Activated T-cell treated with anti-CD3 and anti-CD28 coated beads, Interleukin-2, amount 50 U/mL, for 72 hours (primary cell): ENCODE results near the gene GRHL1. TPM values are rescaled to one million over a fixed set of nuclear protein-coding genes. Genes with fewer than 3 reads are reported as not detected.

Experiments
- ATAC-seq, 2 donors: fragments of 150-1000 bp; cut with Tn5 transposase; replicated peaks in 1 of 2; 2 replicates each; pipeline ENCODE4 v1.10.0; 2021; ENCODE audit warnings: moderate library complexity in 2 of 2, mild to moderate bottlenecking in 1 of 2
- DNase-seq, 2 donors: peaks; one replicate each; pipeline ENCODE4 v3.0.0; 2021 to 2022; ENCODE audit warnings: mixed read lengths in 1 of 2
- H3K27ac Mint-ChIP-seq: one replicate; pipeline ENCODE4 v1.8.0; 2022; ENCODE audit warnings: mild to moderate bottlenecking, moderate library complexity, mixed read lengths
- H3K27me3 Mint-ChIP-seq: one replicate; pipeline ENCODE4 v1.8.0; 2022; ENCODE audit warnings: low read depth, mixed read lengths
- H3K36me3 Mint-ChIP-seq, 2 donors: one replicate each; pipeline ENCODE4 v1.8.0; 2022; ENCODE audit warnings: mixed read lengths in 2 of 2, mild to moderate bottlenecking in 1 of 2; ENCODE audit not compliant: insufficient read depth in 2 of 2
- H3K4me1 Mint-ChIP-seq: one replicate; pipeline ENCODE4 v1.8.0; 2022; ENCODE audit warnings: low read depth, mixed read lengths
- H3K4me3 Mint-ChIP-seq, 2 donors: one replicate each; pipeline ENCODE4 v1.8.0; 2022; ENCODE audit warnings: mild to moderate bottlenecking in 2 of 2, mixed read lengths in 2 of 2, moderate library complexity in 2 of 2
- H3K9me3 Mint-ChIP-seq, 2 donors: one replicate each; pipeline ENCODE4 v1.8.0; 2022; ENCODE audit warnings: mixed read lengths in 2 of 2
- total RNA-seq, 2 donors: library from RNA; stranded (reverse); gene quantifications; one replicate each; pipeline ENCODE4 v1.2.3, GENCODE V29; 2022

GRHL1 gene
- total RNA-seq, 2 donors from 2014 or later: 0.83 to 1.1 TPM

DNA sequence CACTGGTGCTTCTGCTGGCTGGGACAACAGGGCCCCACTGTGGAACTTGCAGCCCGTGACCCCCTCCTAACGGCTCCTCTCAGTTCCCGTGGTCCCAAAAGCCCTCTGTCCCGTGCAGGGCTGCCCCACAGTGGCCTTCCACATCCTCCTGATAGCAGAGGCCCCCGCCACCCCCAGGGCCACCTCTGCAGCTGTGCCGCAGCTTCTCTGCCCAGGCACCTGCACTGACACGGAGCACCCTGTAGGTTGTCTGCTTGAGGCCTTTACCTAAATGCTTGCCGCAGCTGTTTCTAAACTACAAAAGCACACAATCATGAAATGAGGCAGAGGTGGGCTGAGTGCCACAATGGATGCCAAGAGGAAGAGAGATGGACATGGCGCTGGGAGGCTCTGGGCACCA, 13.5 kb upstream of the GRHL1 start:
- H3K27me3 Mint-ChIP-seq: peaks cover 11% of the 10 kb centered on the region
- DNase-seq: no peak
- peak overlapping the region; percentile 9 for H3K27ac Mint-ChIP-seq
- no peaks in the 10 kb centered on the region for H3K9me3 Mint-ChIP-seq
- no peak for ATAC-seq
- H3K4me3 Mint-ChIP-seq: no peak overlapping the region
- H3K4me1 Mint-ChIP-seq: no peaks in the 10 kb centered on the region
- H3K36me3 Mint-ChIP-seq: peaks cover 0 to 4% of the 10 kb centered on the region in 2 donors

DNA sequence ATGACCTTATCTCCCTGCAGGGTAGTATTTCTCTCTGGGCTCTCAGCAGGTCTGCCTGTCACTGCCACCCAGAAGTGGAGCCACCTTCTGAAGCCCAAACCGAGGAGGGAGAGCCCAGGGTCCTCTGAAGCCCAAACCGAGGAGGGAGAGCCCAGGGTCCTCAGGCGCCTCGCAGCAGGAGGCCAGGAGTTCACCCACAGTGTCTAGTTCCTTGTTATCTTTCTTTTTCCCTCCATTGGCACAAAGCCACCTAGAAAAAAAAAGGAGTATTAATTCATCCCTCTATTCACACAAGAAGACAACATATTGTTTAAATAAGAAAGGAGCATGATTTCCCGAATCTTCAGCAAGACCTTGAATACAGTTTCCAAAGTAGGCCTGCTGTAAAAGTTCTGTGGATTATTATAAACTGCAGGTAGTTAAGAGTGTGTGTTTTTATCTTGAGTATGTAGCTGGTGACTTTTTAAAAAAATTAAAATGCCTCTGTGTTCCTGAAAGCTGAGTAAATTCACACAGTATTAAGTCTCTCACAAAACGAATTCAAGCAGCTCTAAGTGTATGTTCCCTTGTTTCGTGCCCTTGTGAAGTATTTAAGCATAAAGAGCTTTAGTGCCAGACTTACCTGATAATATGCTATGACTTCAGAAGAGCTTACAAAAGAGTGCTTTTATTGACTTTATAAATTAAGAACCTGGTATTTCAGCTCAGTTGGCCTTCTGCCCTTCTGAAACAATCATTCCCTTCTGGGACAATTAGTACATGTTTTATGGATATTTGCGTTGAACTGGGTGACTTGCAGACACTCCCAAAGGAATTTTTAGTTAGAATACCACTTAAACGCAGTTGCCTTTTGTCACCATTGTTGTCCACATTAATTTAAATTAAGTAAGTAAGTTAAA, 11.7 kb upstream of the GRHL1 start:
- no peak for ATAC-seq

DNA sequence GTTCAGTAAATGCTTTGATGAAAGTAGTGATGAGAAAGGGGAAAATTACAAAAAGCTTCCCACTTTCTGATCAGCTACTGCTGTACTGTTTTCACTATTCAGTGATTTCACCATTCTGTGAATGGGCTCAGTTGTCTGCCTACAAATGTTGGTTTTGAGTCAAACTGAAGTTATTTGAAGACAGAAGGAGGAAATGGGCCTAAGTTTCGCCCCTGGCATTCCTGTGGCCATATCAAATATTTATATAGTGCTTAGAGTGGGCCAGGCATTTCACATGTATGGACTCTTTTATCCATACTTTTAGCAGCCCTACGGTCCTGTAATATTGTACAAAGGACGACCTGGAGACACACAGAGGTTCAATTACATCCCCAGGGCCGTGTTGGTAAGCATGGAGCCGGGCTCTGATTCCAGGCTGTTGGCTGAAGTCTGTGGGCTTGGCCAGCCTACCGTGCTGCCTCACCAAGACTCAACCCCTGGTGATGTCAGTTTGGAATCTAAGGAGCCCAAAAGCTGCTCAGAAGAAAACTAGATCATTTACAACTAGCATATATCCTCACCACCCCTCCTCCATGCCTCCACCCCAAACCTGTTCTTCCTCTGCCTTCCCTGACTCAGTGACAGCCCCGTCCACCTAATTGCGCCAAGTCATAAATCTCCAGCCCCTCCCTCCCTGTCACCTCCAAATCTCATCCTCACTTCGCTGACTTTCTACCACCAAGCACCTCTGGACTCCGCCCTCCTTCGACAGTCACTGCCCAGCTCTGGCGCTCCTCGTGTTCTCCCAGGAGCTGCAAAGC, 10.1 kb upstream of the GRHL1 start:
- H3K27ac Mint-ChIP-seq: no peak overlapping the region
- ATAC-seq: peak in 1 of 2 donors; percentile 25
- no peak for DNase-seq

More for the DNA sequence above, 11.7 kb upstream of the GRHL1 start:
- no peaks in the 10 kb centered on the region for H3K36me3 Mint-ChIP-seq
- H3K9me3 Mint-ChIP-seq: no peaks in the 10 kb centered on the region
- H3K27me3 Mint-ChIP-seq: peaks cover 13% of the 10 kb centered on the region
- H3K4me3 Mint-ChIP-seq: no peak overlapping the region
- H3K4me1 Mint-ChIP-seq: no peaks in the 10 kb centered on the region
- H3K27ac Mint-ChIP-seq: no peak overlapping the region
- DNase-seq: no peak

DNA sequence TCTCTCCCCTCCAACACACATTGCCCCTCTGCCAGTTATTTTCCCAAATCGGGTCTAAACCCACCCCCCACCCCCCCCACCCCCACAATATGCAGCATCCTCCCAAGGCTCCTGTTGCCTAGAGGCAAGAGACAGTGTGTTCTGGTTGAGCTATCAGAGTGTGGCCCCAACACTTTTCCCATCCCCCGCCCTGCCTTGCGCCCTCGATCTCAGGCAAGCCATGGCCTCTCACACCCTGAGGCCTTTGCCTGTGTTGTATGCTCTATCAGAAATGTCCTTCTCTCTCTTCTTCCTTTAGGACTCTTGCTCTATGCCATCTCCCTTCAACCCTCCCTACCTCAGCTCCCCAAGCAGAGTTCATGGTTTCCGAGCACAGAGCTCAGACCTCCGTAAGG, 9.5 kb upstream of the GRHL1 start:
- Mint-ChIP-seq H3K9me3 (no peaks in the 10 kb centered on the region), H3K4me1 (no peaks in the 10 kb centered on the region), H3K27ac (no peak overlapping the region), H3K27me3 (peaks cover 31% of the 10 kb centered on the region), H3K36me3 (no peaks in the 10 kb centered on the region), H3K4me3 (no peak overlapping the region)
- DNase-seq: no peak
- ATAC-seq: no peak

More for the DNA sequence above, 10.1 kb upstream of the GRHL1 start:
- H3K9me3 Mint-ChIP-seq: no peaks in the 10 kb centered on the region
- H3K27me3 Mint-ChIP-seq: peaks cover 29% of the 10 kb centered on the region
- H3K4me3 Mint-ChIP-seq: no peak overlapping the region
- no peaks in the 10 kb centered on the region for H3K4me1 Mint-ChIP-seq
- no peaks in the 10 kb centered on the region for H3K36me3 Mint-ChIP-seq

DNA sequence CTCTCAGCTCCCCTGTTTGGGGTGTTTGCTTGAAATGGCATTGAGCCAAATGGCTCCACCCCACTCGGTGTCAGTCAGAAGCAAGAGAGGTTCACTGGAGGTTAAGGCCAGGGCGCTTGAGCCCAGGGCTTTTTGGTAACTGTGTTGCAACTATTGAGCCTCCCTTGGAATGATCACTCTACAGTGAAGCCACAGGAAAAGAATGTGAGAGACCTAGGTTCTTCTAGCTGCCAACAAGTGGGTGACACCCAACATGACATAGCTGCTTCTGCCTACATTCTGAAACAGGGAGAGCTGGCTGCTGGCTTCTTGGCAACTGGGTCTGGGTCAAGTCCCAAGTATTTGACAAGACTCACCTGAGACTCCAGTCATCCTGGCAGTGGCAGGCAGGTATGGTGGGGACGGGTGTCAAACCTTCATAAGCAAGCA, 7.1 kb upstream of the GRHL1 start:
- no peaks in the 10 kb centered on the region for H3K9me3 Mint-ChIP-seq
- peaks cover 43% of the 10 kb centered on the region for H3K27me3 Mint-ChIP-seq
- no peak overlapping the region for H3K4me3 Mint-ChIP-seq
- no peaks in the 10 kb centered on the region for H3K36me3 Mint-ChIP-seq
- DNase-seq (no peak), ATAC-seq (no peak)
- H3K4me1 Mint-ChIP-seq: no peaks in the 10 kb centered on the region
- no peak overlapping the region for H3K27ac Mint-ChIP-seq

DNA sequence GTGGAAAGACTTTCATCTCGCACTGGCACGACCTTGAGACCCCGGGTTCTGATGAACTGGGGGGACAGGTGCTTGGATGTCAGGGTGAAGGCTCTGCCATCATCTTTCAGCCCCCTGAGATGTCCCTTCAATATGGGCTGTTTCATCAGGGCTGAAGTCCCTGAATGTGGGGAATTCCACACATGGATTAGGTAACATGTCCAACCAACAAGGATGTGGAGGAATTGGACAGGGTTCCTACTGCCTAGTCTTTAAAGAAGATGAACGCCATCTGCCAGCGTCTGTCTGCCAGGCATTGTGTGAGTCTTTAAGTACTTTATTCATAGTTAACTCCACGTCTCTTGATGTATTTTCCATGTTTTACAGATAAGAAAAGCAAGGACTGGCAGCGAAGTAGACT, 5.9 kb upstream of the GRHL1 start:
- Mint-ChIP-seq H3K4me3 (no peak overlapping the region), H3K27me3 (peaks cover 54% of the 10 kb centered on the region)
- no peak for ATAC-seq

DNA sequence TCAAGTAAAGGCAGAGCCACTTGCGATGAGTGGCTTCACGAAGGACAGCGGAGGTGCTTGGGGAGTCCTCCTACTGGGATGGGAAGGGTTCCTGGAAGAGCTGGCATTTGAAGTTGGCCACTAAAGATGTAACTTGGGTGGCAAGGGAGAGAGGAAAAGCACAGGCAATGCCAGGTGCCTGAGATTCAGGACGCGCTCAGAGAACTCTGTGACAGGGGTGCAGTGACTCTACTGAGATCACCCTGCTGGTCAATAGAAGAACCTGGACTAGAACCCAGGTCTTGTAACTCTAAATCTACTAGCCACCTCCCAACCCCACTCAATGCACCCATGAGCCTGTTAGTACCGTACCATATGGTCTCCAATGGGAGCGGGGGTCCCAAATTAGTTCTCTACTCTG, 5.4 kb upstream of the GRHL1 start:
- Mint-ChIP-seq H3K36me3 (no peaks in the 10 kb centered on the region), H3K4me3 (no peak overlapping the region), H3K27me3 (peaks cover 56% of the 10 kb centered on the region), H3K27ac (no peak overlapping the region), H3K4me1 (no peaks in the 10 kb centered on the region), H3K9me3 (no peaks in the 10 kb centered on the region)
- DNase-seq (no peak), ATAC-seq (no peak)

More for the DNA sequence above, 5.9 kb upstream of the GRHL1 start:
- Mint-ChIP-seq H3K4me1 (no peaks in the 10 kb centered on the region), H3K36me3 (no peaks in the 10 kb centered on the region), H3K27ac (no peak overlapping the region), H3K9me3 (no peaks in the 10 kb centered on the region)
- DNase-seq: no peak

DNA sequence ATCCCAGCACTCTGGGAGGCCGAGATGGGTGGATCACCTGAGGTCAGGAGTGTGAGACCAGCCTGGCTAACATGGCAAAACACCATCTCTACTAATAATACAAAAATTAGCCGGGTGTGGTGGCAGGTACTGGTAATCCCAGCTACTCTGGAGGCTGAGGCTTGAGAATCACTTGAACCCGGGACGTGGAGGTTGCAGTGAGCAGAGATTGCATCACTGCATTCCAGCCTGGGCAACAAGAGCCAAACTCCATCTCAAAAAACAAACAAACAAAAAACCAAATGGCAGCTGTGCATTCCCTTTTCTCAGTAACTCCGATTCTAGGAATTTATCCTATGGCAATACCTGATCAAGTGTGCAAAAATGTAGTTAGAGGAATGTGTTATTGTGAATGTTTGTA, 4.7 kb upstream of the GRHL1 start:
- Mint-ChIP-seq H3K4me1 (no peaks in the 10 kb centered on the region), H3K36me3 (no peaks in the 10 kb centered on the region), H3K9me3 (no peaks in the 10 kb centered on the region), H3K27me3 (peaks cover 56% of the 10 kb centered on the region), H3K4me3 (no peak overlapping the region), H3K27ac (no peak overlapping the region)
- ATAC-seq: no peak
- DNase-seq: no peak

DNA sequence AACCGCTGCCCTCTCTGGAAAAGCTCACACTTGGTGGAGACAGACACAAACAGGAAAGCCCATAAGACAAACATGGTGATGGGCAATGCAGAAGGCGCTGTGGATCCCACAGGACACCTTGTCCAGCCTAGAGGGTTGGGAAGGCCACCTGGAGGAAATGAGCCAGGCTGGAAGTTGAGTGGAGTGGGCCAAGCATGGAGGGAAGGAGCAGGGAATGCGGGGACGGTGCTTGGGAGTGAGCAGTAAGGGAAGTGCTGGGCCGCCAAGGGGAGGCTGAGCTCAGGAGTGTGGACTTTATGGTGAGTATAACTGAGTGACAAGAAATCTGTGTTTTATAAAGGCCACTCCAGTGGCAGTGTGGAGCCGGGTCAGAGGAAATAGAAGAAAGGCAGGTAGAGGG, 2.8 kb upstream of the GRHL1 start:
- DNase-seq: no peak
- no peak for ATAC-seq
- no peaks in the 10 kb centered on the region for H3K9me3 Mint-ChIP-seq
- H3K27ac Mint-ChIP-seq: no peak overlapping the region
- peaks cover 6% of the 10 kb centered on the region for H3K4me1 Mint-ChIP-seq
- H3K4me3 Mint-ChIP-seq: no peak overlapping the region
- no peaks in the 10 kb centered on the region for H3K36me3 Mint-ChIP-seq
- H3K27me3 Mint-ChIP-seq: peaks cover 61% of the 10 kb centered on the region

DNA sequence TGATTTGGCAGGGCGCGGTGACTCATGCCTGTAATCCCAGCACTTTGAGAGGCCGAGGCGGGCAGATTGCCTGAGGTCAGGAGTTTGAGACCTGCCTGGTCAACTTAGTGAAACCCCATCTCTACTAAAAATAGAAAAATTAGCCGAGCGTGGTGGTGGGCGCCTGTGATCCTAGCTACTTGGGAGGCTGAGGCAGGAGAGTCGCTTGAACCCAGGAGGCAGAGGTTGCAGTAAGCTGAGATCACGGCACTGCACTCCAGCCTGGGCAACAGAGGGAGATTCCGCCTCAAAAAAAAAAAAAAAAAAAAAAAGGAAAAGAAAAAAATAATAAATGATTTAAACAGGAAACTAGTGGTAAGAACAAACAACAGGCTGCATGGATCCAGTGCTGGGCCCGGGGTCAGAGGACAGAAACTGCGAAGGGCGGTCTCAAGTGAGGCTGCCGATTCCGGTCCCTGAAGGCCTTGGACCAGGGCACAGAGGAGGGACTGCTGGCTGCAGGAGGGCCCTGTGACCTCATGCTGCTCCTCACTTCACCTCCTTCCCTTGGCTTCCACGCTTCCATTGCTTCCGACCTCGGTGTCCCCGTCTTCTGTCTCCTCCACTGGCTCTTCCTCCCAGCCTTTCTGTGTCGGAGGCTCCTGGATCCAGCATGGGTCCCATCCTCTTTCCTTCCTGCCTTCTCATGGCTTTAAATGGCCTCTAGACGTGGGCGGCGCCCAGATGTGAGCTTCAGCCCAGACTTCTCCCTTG, 2.1 kb upstream of the GRHL1 start:
- ATAC-seq (no peak), DNase-seq (no peak)
- Mint-ChIP-seq H3K27ac (no peak overlapping the region), H3K9me3 (no peaks in the 10 kb centered on the region), H3K27me3 (peaks cover 68% of the 10 kb centered on the region), H3K36me3 (no peaks in the 10 kb centered on the region), H3K4me3 (peak overlapping the region; percentile 6 to 90), H3K4me1 (peaks cover 6% of the 10 kb centered on the region)

DNA sequence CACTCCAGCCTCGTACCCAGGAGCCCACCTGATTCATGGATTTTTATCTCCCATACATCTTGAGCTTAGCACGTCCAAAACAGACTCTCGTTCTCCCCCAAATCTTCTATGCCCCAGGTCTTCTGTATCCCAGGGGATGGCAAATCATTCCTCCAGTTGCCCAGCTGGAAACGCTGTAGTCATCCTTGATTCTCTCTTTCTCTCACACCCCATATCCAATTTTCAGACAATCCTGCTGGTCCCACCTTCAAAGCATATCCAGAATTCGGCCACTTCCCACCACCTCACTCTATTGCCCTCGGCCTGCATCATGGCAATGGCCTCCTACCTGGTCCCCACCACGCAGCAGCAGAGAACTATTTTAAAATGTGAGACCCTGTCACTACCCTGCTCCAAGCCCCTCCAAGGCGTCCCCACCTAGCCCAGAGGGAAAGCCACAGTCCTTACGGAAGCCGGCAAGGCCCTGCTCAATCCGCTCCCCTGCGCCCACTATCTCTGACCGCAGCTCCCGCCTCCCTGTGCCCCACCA, 1.4 kb upstream of the GRHL1 start:
- DNase-seq: no peak
- no peak overlapping the region for H3K27ac Mint-ChIP-seq
- ATAC-seq: no peak
- H3K36me3 Mint-ChIP-seq: no peaks in the 10 kb centered on the region
- H3K4me3 Mint-ChIP-seq: peak overlapping the region; percentile 87 to 90
- H3K9me3 Mint-ChIP-seq: no peaks in the 10 kb centered on the region
- H3K4me1 Mint-ChIP-seq: peaks cover 6% of the 10 kb centered on the region
- peaks cover 70% of the 10 kb centered on the region for H3K27me3 Mint-ChIP-seq

DNA sequence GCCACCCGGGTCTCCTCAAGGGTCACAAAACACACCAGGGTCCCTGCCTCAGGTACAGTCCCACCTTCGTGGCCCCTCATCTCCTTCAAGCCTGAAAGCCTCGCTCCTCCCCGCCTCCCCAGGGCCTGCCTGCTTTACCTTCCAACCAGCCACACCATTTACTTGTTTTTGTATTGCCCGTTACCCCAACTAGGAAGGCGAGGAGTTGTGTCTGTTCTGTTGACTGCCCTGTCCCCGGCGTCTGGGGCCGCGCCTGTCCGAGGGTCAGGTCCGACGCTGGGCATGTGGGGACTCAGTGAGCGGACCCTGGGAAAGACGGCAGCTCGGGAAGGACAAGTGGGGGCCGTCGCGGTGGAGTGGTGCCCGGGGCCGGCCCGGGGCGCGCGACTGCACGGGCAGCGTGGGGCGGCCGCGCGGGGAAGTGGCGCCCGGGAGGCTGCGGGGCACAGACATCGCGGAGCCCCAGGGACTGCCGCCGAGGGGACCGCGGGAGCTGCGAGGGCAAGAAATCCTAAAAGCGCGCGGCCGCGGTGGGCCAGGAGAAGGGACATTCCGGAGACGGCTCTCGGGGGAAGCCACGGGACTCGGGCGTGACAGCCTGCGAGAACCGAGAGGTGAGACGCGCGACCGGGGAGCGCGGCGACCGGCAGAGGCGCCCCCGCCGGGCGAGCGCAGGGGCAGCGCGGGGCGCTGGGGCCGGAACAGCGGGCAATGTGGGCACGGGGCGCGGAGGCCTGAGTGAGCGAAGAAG, 797 bp upstream of the GRHL1 start:
- H3K4me1 Mint-ChIP-seq: peaks cover 6% of the 10 kb centered on the region
- no peak overlapping the region for H3K27ac Mint-ChIP-seq
- no peaks in the 10 kb centered on the region for H3K36me3 Mint-ChIP-seq
- peak overlapping the region; percentile 87 to 90 for H3K4me3 Mint-ChIP-seq
- ATAC-seq: peak; percentile 64 to 67
- H3K9me3 Mint-ChIP-seq: no peaks in the 10 kb centered on the region
- peaks cover 63% of the 10 kb centered on the region for H3K27me3 Mint-ChIP-seq
- DNase-seq: peak; percentile 61 to 63
